HCT116 (cell line): Measurements from ENCODE around the gene CDC14A. TPM values are rescaled to one million over a fixed set of nuclear protein-coding genes. Genes with fewer than 3 reads are reported as not detected.

Experiments used
- ATAC-seq: fragments of 200-7000 bp; cut with Tn5 transposase; 2 replicates; pipeline ENCODE4 v1.9.1; 2020; ENCODE audit warnings: mild to moderate bottlenecking, moderate library complexity
- BruUV-seq: library from RNA; stranded (reverse); fragments of 400-500 nt; replicated peaks from 2 replicates; lab custom pipeline; 2021; lab: Mats Ljungman, UMichigan
- CTCF ChIA-PET: fragments of 300-600 bp; sonication (Branson Sonifier 250); formaldehyde crosslinking; loops from one replicate; lab custom pipeline; 2021; ENCODE audit warnings: antibody characterized with exemption; lab: Charles Lee
- POLR2A ChIA-PET: fragments of 300-600, 350-600 bp; sonication (Branson Sonifier 250); formaldehyde crosslinking; loops from one replicate; lab custom pipeline; 2021; ENCODE audit warnings: antibody characterized with exemption; lab: Charles Lee
- RAD21 ChIA-PET, 2 experiments: fragments of 300-600 bp; sonication (Branson Sonifier 250); formaldehyde crosslinking; loops; one replicate each; lab custom pipeline; 2023; ENCODE audit warnings: low total read pairs in 2 of 2; ENCODE audit not compliant: uncharacterized antibody in 2 of 2, unreplicated experiment in 2 of 2, low non-redundant PET in 1 of 2; lab: Charles Lee
- DNase-seq: peaks from one replicate; pipeline ENCODE4 v3.0.0-alpha.2; 2010; ENCODE audit warnings: low read depth, low spot score
- H2AFZ ChIP-seq: fragments of 200-600 bp; shearing (Covaris generic), sonication (generic); 2 replicates; pipeline ENCODE4 v1.6.1; 2017; ENCODE audit warnings: low read depth, mixed run types, mixed read lengths, antibody characterized with exemption, low read length; ENCODE audit not compliant: poor library complexity, severe bottlenecking
- H3K27ac ChIP-seq: 2 replicates; pipeline ENCODE4 v1.5.1; 2012; ENCODE audit warnings: low read depth, low read length
- H3K27me3 ChIP-seq: fragments of 200-600 bp; sonication (generic); 2 replicates; pipeline ENCODE4 v1.6.1; 2016; ENCODE audit warnings: mixed run types, low read length, mixed read lengths; ENCODE audit not compliant: insufficient read depth
- H3K36me3 ChIP-seq, 2 experiments: fragments of 200-500 bp in 1 of 2; fragments of 200-600 bp in 1 of 2; sonication (Bioruptor generic) in 1 of 2; sonication (generic) in 1 of 2; 2 replicates each; pipeline versions ENCODE4 v1.5.1 to v1.6.1; 2014 to 2016; ENCODE audit warnings: low read length in 2 of 2, inconsistent platforms in 1 of 2, mixed read lengths in 1 of 2, mixed run types in 1 of 2; ENCODE audit not compliant: insufficient read depth in 2 of 2, control insufficient read depth in 1 of 2
- H3K4me1 ChIP-seq, 2 experiments: fragments of 200-600 bp in 1 of 2; sonication (generic) in 1 of 2; 2 replicates each; pipeline versions ENCODE4 v1.5.1 to v1.6.1; 2012 to 2017; ENCODE audit warnings: low read length in 2 of 2, inconsistent platforms in 1 of 2, mild to moderate bottlenecking in 1 of 2, mixed read lengths in 1 of 2, mixed run types in 1 of 2, moderate library complexity in 1 of 2; ENCODE audit not compliant: insufficient read depth in 2 of 2, control insufficient read depth in 1 of 2
- H3K4me2 ChIP-seq: fragments of 200-600 bp; sonication (generic); 2 replicates; pipeline ENCODE4 v1.6.1; 2017; ENCODE audit warnings: mixed run types, low read length, mixed read lengths
- H3K4me3 ChIP-seq, 2 experiments: fragments of 200-600 bp in 1 of 2; sonication (generic) in 1 of 2; replicated peaks in 1 of 2; 2 replicates each; pipeline ENCODE4 v1.5.1; 2011 to 2016; ENCODE audit warnings: low read length in 2 of 2, control low read depth in 1 of 2, low read depth in 1 of 2, mild to moderate bottlenecking in 1 of 2, mixed read lengths in 1 of 2, mixed run types in 1 of 2
- H3K79me2 ChIP-seq: fragments of 200-600 bp; sonication (generic); 2 replicates; pipeline ENCODE4 v1.6.1; 2017; ENCODE audit warnings: mild to moderate bottlenecking, mixed run types, low read length, moderate library complexity, mixed read lengths; ENCODE audit not compliant: insufficient read depth
- H3K9ac ChIP-seq: fragments of 200-600 bp; sonication (generic); 2 replicates; pipeline ENCODE4 v1.6.1; 2016; ENCODE audit warnings: low read length, mixed read lengths
- H3K9me2 ChIP-seq: fragments of 200-600 bp; sonication (generic), shearing (Covaris generic); 2 replicates; pipeline ENCODE4 v1.6.1; 2017; ENCODE audit warnings: mixed run types, mild to moderate bottlenecking, moderate library complexity; ENCODE audit not compliant: insufficient read depth
- H3K9me3 ChIP-seq, 2 experiments: fragments of 200-500 bp in 1 of 2; fragments of 200-600 bp in 1 of 2; sonication (Bioruptor generic) in 1 of 2; sonication (generic) in 1 of 2; 2 replicates each; pipeline ENCODE4 v1.6.1; 2014 to 2017; ENCODE audit warnings: low read length in 2 of 2, mixed read lengths in 2 of 2, inconsistent platforms in 1 of 2, low read depth in 1 of 2, mild to moderate bottlenecking in 1 of 2, mixed run types in 1 of 2, moderate library complexity in 1 of 2; ENCODE audit not compliant: control insufficient read depth in 1 of 2, insufficient read depth in 1 of 2
- H4K20me1 ChIP-seq: fragments of 200-600 bp; sonication (generic), shearing (Covaris generic); 2 replicates; pipeline ENCODE4 v1.6.1; 2017; ENCODE audit warnings: mixed run types, mild to moderate bottlenecking, moderate library complexity; ENCODE audit not compliant: insufficient read depth
- ATF3 ChIP-seq: IDR thresholded peaks from 2 replicates; pipeline ENCODE4 v1.6.1; 2012
- CBX3 ChIP-seq: IDR thresholded peaks from 2 replicates; pipeline ENCODE4 v1.6.1; 2012; ENCODE audit warnings: low read depth
- CEBPB ChIP-seq: IDR thresholded peaks from 2 replicates; pipeline ENCODE4 v1.6.1; 2012; ENCODE audit warnings: low read depth
- CTCF ChIP-seq, 3 experiments: fragments of 200-600 bp in 1 of 3; sonication (generic) in 1 of 3; IDR thresholded peaks in 2 of 3; conservative IDR thresholded peaks in 1 of 3; 2 replicates each; pipeline ENCODE4 v1.5.1; 2012 to 2017; ENCODE audit warnings: low read depth in 2 of 3, low read length in 2 of 3, antibody characterized with exemption in 1 of 3, borderline replicate concordance in 1 of 3, control low read depth in 1 of 3, mild to moderate bottlenecking in 1 of 3, mixed read lengths in 1 of 3, mixed run types in 1 of 3, moderate library complexity in 1 of 3; ENCODE audit not compliant: insufficient read depth in 1 of 3
- EGR1 ChIP-seq: IDR thresholded peaks from 2 replicates; pipeline ENCODE4 v1.6.1; 2012; ENCODE audit warnings: low read depth
- ELF1 ChIP-seq: IDR thresholded peaks from 2 replicates; pipeline ENCODE4 v1.6.1; 2012; ENCODE audit warnings: low read depth, borderline replicate concordance
- EZH2 ChIP-seq: fragments of 200-600 bp; sonication (generic); IDR thresholded peaks from 2 replicates; pipeline ENCODE4 v1.6.1; 2017; ENCODE audit warnings: antibody characterized with exemption, mixed run types
- EZH2phosphoT487 ChIP-seq: fragments of 200-600 bp; IDR thresholded peaks from 2 replicates; pipeline ENCODE4 v1.6.1; 2018; ENCODE audit warnings: antibody characterized with exemption, borderline replicate concordance
- FOSL1 ChIP-seq: IDR thresholded peaks from 2 replicates; pipeline ENCODE4 v1.6.1; 2012; ENCODE audit warnings: low read depth
- JUND ChIP-seq: IDR thresholded peaks from 2 replicates; pipeline ENCODE4 v1.6.1; 2012
- MAX ChIP-seq: IDR thresholded peaks from 2 replicates; pipeline ENCODE4 v1.6.1; 2012
- REST ChIP-seq: IDR thresholded peaks from 2 replicates; pipeline ENCODE4 v1.6.1; 2012; ENCODE audit warnings: low read depth
- SIN3A ChIP-seq: IDR thresholded peaks from 2 replicates; pipeline ENCODE4 v1.6.1; 2012; ENCODE audit warnings: low read depth
- SRF ChIP-seq: IDR thresholded peaks from 2 replicates; pipeline ENCODE4 v1.6.1; 2012; ENCODE audit warnings: low read depth
- ZBTB33 ChIP-seq: IDR thresholded peaks from 2 replicates; pipeline ENCODE4 v1.6.1; 2011; ENCODE audit warnings: mild to moderate bottlenecking, low read length, moderate library complexity; ENCODE audit not compliant: insufficient replicate concordance; ENCODE audit errors: extremely low read depth
- ZFX ChIP-seq: fragments of 450-650 bp; IDR thresholded peaks from 2 replicates; pipeline ENCODE4 v1.6.1; 2017
- intact Hi-C: fragments of 100-400 bp; cut with micrococcal nuclease; formaldehyde crosslinking; loops from 2 replicates; pipeline ENCODE4 v1.10.0; 2022
- total RNA-seq: library from RNA; stranded (reverse); gene quantifications from one replicate; pipeline ENCODE4 v1.2.1, GENCODE V29; 2021; ENCODE audit not compliant: unreplicated experiment

Gene CDC14A
- total RNA-seq, 1 experiment from 2014 or later: 5.1 TPM

- intact Hi-C loops: no loop called here
- H3K4me2 ChIP-seq: no peak overlapping the region
- no peak for ATAC-seq
- no peak overlapping the region for H3K4me3 ChIP-seq
- H4K20me1 ChIP-seq: no peaks in the 10 kb centered on the region
- H3K79me2 ChIP-seq: no peaks in the 10 kb centered on the region
- H3K9me3 ChIP-seq: no peaks in the 10 kb centered on the region
- no peak overlapping the region for H3K9ac ChIP-seq
- H3K36me3 ChIP-seq: no peaks in the 10 kb centered on the region
- H3K27ac ChIP-seq: no peak overlapping the region
- H2AFZ ChIP-seq: no peak overlapping the region
- ChIA-PET RAD21 (no interaction called here), CTCF (no interaction called here), POLR2A (no interaction called here)
- TF ChIP-seq MAX (no peak), EGR1 (no peak), EZH2 (no peak), ATF3 (no peak), CTCF (IDR thresholded peaks at IDR 0.05 in 2 of 3, conservative IDR thresholded peaks at IDR 0.05 in 1 of 3; ENCODE audit: borderline replicate concordance in 1 of 3, insufficient read depth in 1 of 3, low read depth in 2 of 3, low read length in 2 of 3) (no peak), CEBPB (no peak), FOSL1 (no peak), CBX3 (no peak), ZFX (no peak), SIN3A (no peak), JUND (no peak), EZH2phosphoT487 (no peak), ZBTB33 (no peak), ELF1 (no peak), SRF (no peak), REST (no peak)
- DNase-seq: no peak
- H3K4me1 ChIP-seq: no peaks in the 10 kb centered on the region
- H3K9me2 ChIP-seq: no peaks in the 10 kb centered on the region
- no TSS peak for BruUV-seq
- H3K27me3 ChIP-seq: peaks cover 15% of the 10 kb centered on the region; the same call in 1 of the 2 replicates
Observed at GRCh38 chr1:100532645-100533044, 180.3 kb downstream of the CDC14A start.
